K562 (cell line): ENCODE results near the gene TP53BP2. TPM values are rescaled to one million over a fixed set of nuclear protein-coding genes. Genes with fewer than 3 reads are reported as not detected.

Experiments
- DMBX1 ChIP-seq: fragments of 250-450 bp; sonication (Bioruptor Pico); IDR thresholded peaks from 2 replicates; pipeline ENCODE4 v1.8.0; 2022; ENCODE audit warnings: inconsistent platforms, mild to moderate bottlenecking, moderate library complexity, borderline replicate concordance
- HMG20A ChIP-seq: fragments of 450-650 bp; formaldehyde crosslinking; conservative IDR thresholded peaks from 2 replicates; pipeline ENCODE4 v1.4.0; 2020; ENCODE audit warnings: mild to moderate bottlenecking, mixed read lengths
- KDM4B ChIP-seq, 2 experiments: fragments of 450-650 bp in 1 of 2; sonication (generic) in 1 of 2; IDR thresholded peaks; 2 replicates each; pipeline ENCODE4 v1.6.1; 2016 to 2017; ENCODE audit warnings: borderline replicate concordance in 2 of 2, antibody characterized with exemption in 1 of 2, low read depth in 1 of 2, mild to moderate bottlenecking in 1 of 2
- MCM3 ChIP-seq: fragments of 450-650 bp; IDR thresholded peaks from 2 replicates; pipeline ENCODE4 v1.6.1; 2016
- NR2C2 ChIP-seq, 2 experiments: fragments of 200-800 bp in 1 of 2; sonication (Bioruptor generic) in 1 of 2; sonication (generic) in 1 of 2; formaldehyde crosslinking in 1 of 2; IDR thresholded peaks; 2 replicates each; pipeline versions ENCODE4 v1.6.1 to v1.8.0; 2016 to 2022; ENCODE audit warnings: mild to moderate bottlenecking in 1 of 2, missing compliant biosample characterization in 1 of 2, missing genetic modification characterization in 1 of 2, missing genetic modification reagents in 1 of 2
- POLR2A ChIP-seq: fragments of 450-650 bp; conservative IDR thresholded peaks from 2 replicates; pipeline ENCODE4 v1.6.1; 2016
- XRCC5 ChIP-seq: fragments of 200-400 bp; formaldehyde crosslinking; IDR thresholded peaks from 2 replicates; pipeline ENCODE4 v1.6.1; 2017; ENCODE audit warnings: low read depth, mild to moderate bottlenecking, low read length
- ZFP1 ChIP-seq: fragments of 450-650 bp; formaldehyde crosslinking; IDR thresholded peaks from 2 replicates; pipeline ENCODE4 v1.4.0; 2020; ENCODE audit warnings: mild to moderate bottlenecking, mixed read lengths
- ZNF324 ChIP-seq: fragments of 250-450 bp; sonication (Bioruptor Pico); IDR thresholded peaks from 2 replicates; pipeline ENCODE4 v1.4.0; 2020; ENCODE audit warnings: mild to moderate bottlenecking
- ZNF586 ChIP-seq: fragments of 450-650 bp; formaldehyde crosslinking; conservative IDR thresholded peaks from 2 replicates; pipeline ENCODE4 v1.4.0; 2020; ENCODE audit warnings: mild to moderate bottlenecking, moderate library complexity
- polyA plus RNA-seq, 8 experiments: library from polyadenylated mRNA; depleted of rRNA in 4 of 8; stranded (reverse) in 5 of 8; unstranded in 3 of 8; fragments of >200 nt; fragmentation: Nextera tagmentation in 2 of 8; fragmentation: Illumina TruSeq in 1 of 8; extraction: Ambion mirVana in 2 of 8; extraction: Trizol in 1 of 8; gene quantifications; 2 replicates each; pipeline versions ENCODE4 v1.2.1 to v1.2.3, GENCODE V29; 2011 to 2014; ENCODE audit warnings: inconsistent platforms in 1 of 8, missing spikeins in 1 of 8
- total RNA-seq, 7 experiments: library from RNA; depleted of rRNA in 6 of 7; stranded (reverse); fragments of >200 nt in 6 of 7; fragmentation: Illumina TruSeq in 2 of 7; extraction: Trizol in 2 of 7; gene quantifications; 2 replicates each; pipeline versions ENCODE4 v1.2.1 to v1.2.3, GENCODE V29; 2011 to 2021; ENCODE audit warnings: low replicate concordance in 1 of 7
- TF ChIP-seq, protein P1 (sequence below): fragments of 450-650 bp; conservative IDR thresholded peaks from 2 replicates; pipeline ENCODE4 v1.6.1; 2016; ENCODE audit warnings: missing genetic modification characterization, low read depth, mild to moderate bottlenecking, missing compliant biosample characterization, moderate library complexity
- TF ChIP-seq, protein P2 (sequence below): fragments of 450-650 bp; formaldehyde crosslinking; IDR thresholded peaks from 2 replicates; pipeline ENCODE4 v1.4.0; 2020; ENCODE audit warnings: mild to moderate bottlenecking
- TF ChIP-seq, protein P3 (sequence below): sonication (generic); formaldehyde crosslinking; IDR thresholded peaks from 2 replicates; pipeline ENCODE4 v1.8.0; 2022; ENCODE audit warnings: missing genetic modification reagents, mild to moderate bottlenecking, borderline replicate concordance
- TF ChIP-seq, protein P4 (sequence below), 2 experiments: fragments of 450-650 bp in 1 of 2; sonication (generic) in 1 of 2; formaldehyde crosslinking; conservative IDR thresholded peaks; 2 replicates each; pipeline versions ENCODE4 v1.4.0 to v1.8.1; 2020 to 2022; ENCODE audit warnings: mild to moderate bottlenecking in 1 of 2, missing genetic modification reagents in 1 of 2
- TF ChIP-seq, protein P5 (sequence below): fragments of 450-650 bp; formaldehyde crosslinking; conservative IDR thresholded peaks from 2 replicates; pipeline ENCODE4 v1.4.0; 2022; ENCODE audit warnings: mild to moderate bottlenecking, missing genetic modification characterization
- TF ChIP-seq, protein P6 (sequence below): sonication (generic); formaldehyde crosslinking; IDR thresholded peaks from 2 replicates; pipeline ENCODE4 v1.8.1; 2023; ENCODE audit warnings: mild to moderate bottlenecking, missing genetic modification reagents

The TP53BP2 gene
- total and polyA plus RNA-seq, 9 of the 15 experiments (the other 6 are each of a cell fraction or from before 2014, with no cell fraction given): 17.0 to 69.6 (median 40.1) TPM

DNA sequence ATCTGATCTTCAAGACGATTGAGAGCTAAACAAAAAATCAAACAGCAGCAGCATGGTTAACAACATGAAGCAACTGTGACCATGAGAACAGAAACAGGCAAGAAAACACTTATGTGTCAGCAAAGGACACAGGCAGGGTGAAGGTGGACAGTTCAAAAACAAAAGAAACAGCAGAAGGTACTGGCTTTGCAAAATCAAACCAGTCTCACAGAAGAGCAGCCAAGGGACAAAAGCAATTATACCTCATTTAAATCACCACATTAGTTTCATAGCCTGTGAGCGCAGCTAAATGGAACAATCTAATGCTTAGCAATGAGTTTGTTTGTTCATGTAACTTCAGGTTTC is 74.3 kb downstream of the TP53BP2 start (continued):
- TF ChIP-seq, protein P1, sequence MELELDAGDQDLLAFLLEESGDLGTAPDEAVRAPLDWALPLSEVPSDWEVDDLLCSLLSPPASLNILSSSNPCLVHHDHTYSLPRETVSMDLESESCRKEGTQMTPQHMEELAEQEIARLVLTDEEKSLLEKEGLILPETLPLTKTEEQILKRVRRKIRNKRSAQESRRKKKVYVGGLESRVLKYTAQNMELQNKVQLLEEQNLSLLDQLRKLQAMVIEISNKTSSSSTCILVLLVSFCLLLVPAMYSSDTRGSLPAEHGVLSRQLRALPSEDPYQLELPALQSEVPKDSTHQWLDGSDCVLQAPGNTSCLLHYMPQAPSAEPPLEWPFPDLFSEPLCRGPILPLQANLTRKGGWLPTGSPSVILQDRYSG (tag): no peak
- TF ChIP-seq POLR2A (0 out of 2 replicates have a peak, but pooled peaks have one; percentile 4), HMG20A (CRISPR knock-in tag) (no peak), XRCC5 (no peak), ZNF324 (CRISPR knock-in tag) (no peak), KDM4B (IDR thresholded peaks at IDR 0.05; ENCODE audit: borderline replicate concordance in 2 of 2, low read depth in 1 of 2) (no peak), NR2C2 (CRISPR knock-in tag; IDR thresholded peaks at IDR 0.05) (no peak), NR2C2 (tag; IDR thresholded peaks at IDR 0.05) (0 out of 2 replicates have a peak, but pooled peaks have one; percentile 77), ZFP1 (CRISPR knock-in tag) (peak; percentile 13; the same call in 1 of the 2 replicates), DMBX1 (CRISPR knock-in tag) (0 out of 2 replicates have a peak, but pooled peaks have one; percentile 7), ZNF586 (CRISPR knock-in tag) (0 out of 2 replicates have a peak, but pooled peaks have one; percentile 63), MCM3 (no peak)
- TF ChIP-seq, protein P2, sequence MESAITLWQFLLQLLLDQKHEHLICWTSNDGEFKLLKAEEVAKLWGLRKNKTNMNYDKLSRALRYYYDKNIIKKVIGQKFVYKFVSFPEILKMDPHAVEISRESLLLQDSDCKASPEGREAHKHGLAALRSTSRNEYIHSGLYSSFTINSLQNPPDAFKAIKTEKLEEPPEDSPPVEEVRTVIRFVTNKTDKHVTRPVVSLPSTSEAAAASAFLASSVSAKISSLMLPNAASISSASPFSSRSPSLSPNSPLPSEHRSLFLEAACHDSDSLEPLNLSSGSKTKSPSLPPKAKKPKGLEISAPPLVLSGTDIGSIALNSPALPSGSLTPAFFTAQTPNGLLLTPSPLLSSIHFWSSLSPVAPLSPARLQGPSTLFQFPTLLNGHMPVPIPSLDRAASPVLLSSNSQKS (CRISPR knock-in tag): 0 out of 2 replicates have a peak, but pooled peaks have one; percentile 23
- TF ChIP-seq, protein P3, sequence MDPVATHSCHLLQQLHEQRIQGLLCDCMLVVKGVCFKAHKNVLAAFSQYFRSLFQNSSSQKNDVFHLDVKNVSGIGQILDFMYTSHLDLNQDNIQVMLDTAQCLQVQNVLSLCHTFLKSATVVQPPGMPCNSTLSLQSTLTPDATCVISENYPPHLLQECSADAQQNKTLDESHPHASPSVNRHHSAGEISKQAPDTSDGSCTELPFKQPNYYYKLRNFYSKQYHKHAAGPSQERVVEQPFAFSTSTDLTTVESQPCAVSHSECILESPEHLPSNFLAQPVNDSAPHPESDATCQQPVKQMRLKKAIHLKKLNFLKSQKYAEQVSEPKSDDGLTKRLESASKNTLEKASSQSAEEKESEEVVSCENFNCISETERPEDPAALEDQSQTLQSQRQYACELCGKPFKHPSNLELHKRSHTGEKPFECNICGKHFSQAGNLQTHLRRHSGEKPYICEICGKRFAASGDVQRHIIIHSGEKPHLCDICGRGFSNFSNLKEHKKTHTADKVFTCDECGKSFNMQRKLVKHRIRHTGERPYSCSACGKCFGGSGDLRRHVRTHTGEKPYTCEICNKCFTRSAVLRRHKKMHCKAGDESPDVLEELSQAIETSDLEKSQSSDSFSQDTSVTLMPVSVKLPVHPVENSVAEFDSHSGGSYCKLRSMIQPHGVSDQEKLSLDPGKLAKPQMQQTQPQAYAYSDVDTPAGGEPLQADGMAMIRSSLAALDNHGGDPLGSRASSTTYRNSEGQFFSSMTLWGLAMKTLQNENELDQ (CRISPR knock-in tag): 0 out of 2 replicates have a peak, but pooled peaks have one; percentile 67
- TF ChIP-seq, protein P4, sequence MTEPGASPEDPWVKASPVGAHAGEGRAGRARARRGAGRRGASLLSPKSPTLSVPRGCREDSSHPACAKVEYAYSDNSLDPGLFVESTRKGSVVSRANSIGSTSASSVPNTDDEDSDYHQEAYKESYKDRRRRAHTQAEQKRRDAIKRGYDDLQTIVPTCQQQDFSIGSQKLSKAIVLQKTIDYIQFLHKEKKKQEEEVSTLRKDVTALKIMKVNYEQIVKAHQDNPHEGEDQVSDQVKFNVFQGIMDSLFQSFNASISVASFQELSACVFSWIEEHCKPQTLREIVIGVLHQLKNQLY (CRISPR knock-in tag; conservative IDR thresholded peaks at IDR 0.05): no peak
- TF ChIP-seq, protein P5, sequence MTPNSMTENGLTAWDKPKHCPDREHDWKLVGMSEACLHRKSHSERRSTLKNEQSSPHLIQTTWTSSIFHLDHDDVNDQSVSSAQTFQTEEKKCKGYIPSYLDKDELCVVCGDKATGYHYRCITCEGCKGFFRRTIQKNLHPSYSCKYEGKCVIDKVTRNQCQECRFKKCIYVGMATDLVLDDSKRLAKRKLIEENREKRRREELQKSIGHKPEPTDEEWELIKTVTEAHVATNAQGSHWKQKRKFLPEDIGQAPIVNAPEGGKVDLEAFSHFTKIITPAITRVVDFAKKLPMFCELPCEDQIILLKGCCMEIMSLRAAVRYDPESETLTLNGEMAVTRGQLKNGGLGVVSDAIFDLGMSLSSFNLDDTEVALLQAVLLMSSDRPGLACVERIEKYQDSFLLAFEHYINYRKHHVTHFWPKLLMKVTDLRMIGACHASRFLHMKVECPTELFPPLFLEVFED: peak; percentile 62
- TF ChIP-seq, protein P6, sequence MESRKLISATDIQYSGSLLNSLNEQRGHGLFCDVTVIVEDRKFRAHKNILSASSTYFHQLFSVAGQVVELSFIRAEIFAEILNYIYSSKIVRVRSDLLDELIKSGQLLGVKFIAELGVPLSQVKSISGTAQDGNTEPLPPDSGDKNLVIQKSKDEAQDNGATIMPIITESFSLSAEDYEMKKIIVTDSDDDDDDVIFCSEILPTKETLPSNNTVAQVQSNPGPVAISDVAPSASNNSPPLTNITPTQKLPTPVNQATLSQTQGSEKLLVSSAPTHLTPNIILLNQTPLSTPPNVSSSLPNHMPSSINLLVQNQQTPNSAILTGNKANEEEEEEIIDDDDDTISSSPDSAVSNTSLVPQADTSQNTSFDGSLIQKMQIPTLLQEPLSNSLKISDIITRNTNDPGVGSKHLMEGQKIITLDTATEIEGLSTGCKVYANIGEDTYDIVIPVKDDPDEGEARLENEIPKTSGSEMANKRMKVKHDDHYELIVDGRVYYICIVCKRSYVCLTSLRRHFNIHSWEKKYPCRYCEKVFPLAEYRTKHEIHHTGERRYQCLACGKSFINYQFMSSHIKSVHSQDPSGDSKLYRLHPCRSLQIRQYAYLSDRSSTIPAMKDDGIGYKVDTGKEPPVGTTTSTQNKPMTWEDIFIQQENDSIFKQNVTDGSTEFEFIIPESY (CRISPR knock-in tag): no peak
